Cardiac muscle cell (in vitro differentiated cells and primary cell): ENCODE data around the gene CTIF. TPM values are rescaled to one million over a fixed set of nuclear protein-coding genes. Genes with fewer than 3 reads are reported as not detected.
"Not testable (repeated sequence)": the region's sequence is repeated elsewhere in the genome, so short reads cannot be mapped to it uniquely, and the experiment has no call there.

Source experiments
- DNase-seq, 2 donors: peaks; one replicate each; pipeline versions ENCODE4 v3.0.0 to v3.0.0-alpha.2; 2010 to 2017; ENCODE audit warnings: low read depth in 1 of 2, low spot score in 1 of 2
- H3K27ac ChIP-seq: fragments of 200-600 bp; sonication (generic); 2 replicates; pipeline ENCODE4 v1.5.1; 2016
- H3K27me3 ChIP-seq: fragments of 200-600 bp; sonication (generic); 2 replicates; pipeline ENCODE4 v1.6.0; 2016; ENCODE audit warnings: control low read depth
- H3K36me3 ChIP-seq: fragments of 200-600 bp; sonication (generic); 2 replicates; pipeline ENCODE4 v1.5.1; 2016; ENCODE audit warnings: control low read depth
- H3K4me1 ChIP-seq: fragments of 200-600 bp; sonication (generic); 2 replicates; pipeline ENCODE4 v1.8.1; 2017; ENCODE audit warnings: low read depth, mild to moderate bottlenecking, mixed run types
- H3K4me3 ChIP-seq: fragments of 200-600 bp; sonication (generic); 2 replicates; pipeline ENCODE4 v1.5.1; 2016; ENCODE audit warnings: mild to moderate bottlenecking
- H3K9me3 ChIP-seq: fragments of 200-600 bp; sonication (generic); 2 replicates; pipeline ENCODE4 v1.5.1; 2017; ENCODE audit warnings: low read depth, mild to moderate bottlenecking, control low read depth
- CTCF ChIP-seq: IDR thresholded peaks from 2 replicates; pipeline ENCODE4 v1.5.1; 2012; ENCODE audit warnings: low read depth, mild to moderate bottlenecking, low read length
- polyA plus RNA-seq: library from polyadenylated mRNA; unstranded; fragments of >200 nt; fragmentation: Nextera tagmentation; extraction: Ambion mirVana; gene quantifications from 2 replicates; pipeline ENCODE4 v1.2.1, GENCODE V29; 2016
- total RNA-seq: library from RNA; depleted of rRNA; stranded (reverse); fragments of >200 nt; gene quantifications from 2 replicates; pipeline ENCODE4 v1.2.3, GENCODE V29; 2016

The CTIF gene
- total and polyA plus RNA-seq, 2 experiments from 2014 or later = 16.5 to 22.0 TPM

GRCh38 chr18:48868468-48869466, 329.9 kb downstream of the CTIF start:
- Histone ChIP-seq H3K27me3 (no peaks in the 10 kb centered on the region), H3K4me1 (no peaks in the 10 kb centered on the region), H3K9me3 (no peaks in the 10 kb centered on the region), H3K4me3 (no peak overlapping the region), H3K36me3 (no peaks in the 10 kb centered on the region), H3K27ac (no peak overlapping the region)
- TF ChIP-seq CTCF = no peak
- no peak for DNase-seq

- no peak for DNase-seq
- no peak overlapping the region for H3K4me3 ChIP-seq
- no peak for TF ChIP-seq CTCF
- no peaks in the 10 kb centered on the region for H3K4me1 ChIP-seq
- no peaks in the 10 kb centered on the region for H3K36me3 ChIP-seq
- no peaks in the 10 kb centered on the region for H3K9me3 ChIP-seq
- no peak overlapping the region for H3K27ac ChIP-seq
- H3K27me3 ChIP-seq = no peaks in the 10 kb centered on the region
These were observed 330.8 kb downstream of the CTIF start for GRCh38 chr18:48869591-48869990.

- not testable (repeated sequence) for H3K4me3 ChIP-seq, H3K4me1 ChIP-seq, H3K27me3 ChIP-seq, H3K9me3 ChIP-seq, H3K36me3 ChIP-seq, H3K27ac ChIP-seq, DNase-seq
These were observed 332.1 kb downstream of the CTIF start for GRCh38 chr18:48870926-48871325.

GRCh38 chr18:48871391-48872166, 332.7 kb downstream of the CTIF start:
- Histone ChIP-seq H3K4me3 (no peak overlapping the region), H3K27ac (no peak overlapping the region), H3K9me3 (no peaks in the 10 kb centered on the region), H3K27me3 (no peaks in the 10 kb centered on the region), H3K4me1 (no peaks in the 10 kb centered on the region), H3K36me3 (no peaks in the 10 kb centered on the region)
- no peak for DNase-seq
- no peak for TF ChIP-seq CTCF

GRCh38 chr18:48872234-48873145, 333.7 kb downstream of the CTIF start:
- Histone ChIP-seq H3K36me3 (no peaks in the 10 kb centered on the region), H3K27ac (no peak overlapping the region), H3K4me1 (no peaks in the 10 kb centered on the region), H3K4me3 (no peak overlapping the region), H3K27me3 (no peaks in the 10 kb centered on the region), H3K9me3 (no peaks in the 10 kb centered on the region)
- DNase-seq = no peak
- TF ChIP-seq CTCF = no peak
